Stimulated activated CD8-positive, alpha-beta memory T cell treated with anti-CD3 and anti-CD28 coated beads, Interleukin-2, amount 100 ng/mL, for 48 hours (primary cell): ENCODE measurements around the gene MORC2.

Experiments used
- DNase-seq, 2 donors: peaks; one replicate each; pipeline ENCODE4 v3.0.0-alpha.2; 2020; ENCODE audit warnings: low read depth in 2 of 2

MORC2 gene

GRCh38 chr22:30921108-30921507 lies 47.5 kb downstream of the MORC2 start:
- no peak for DNase-seq

GRCh38 chr22:30920407-30920806 lies 48.2 kb downstream of the MORC2 start:
- DNase-seq = peak; percentile 76 to 81

GRCh38 chr22:30919973-30920372 lies 48.6 kb downstream of the MORC2 start:
- no peak for DNase-seq

- no peak for DNase-seq
Observed at GRCh38 chr22:30918761-30919160, 49.8 kb downstream of the MORC2 start.

- no peak for DNase-seq
Observed at GRCh38 chr22:30910358-30910757, 58.2 kb downstream of the MORC2 start.

- no peak for DNase-seq
Observed at GRCh38 chr22:30909306-30909705, 59.3 kb downstream of the MORC2 start.

- no peak for DNase-seq
Observed at GRCh38 chr22:30908051-30908461, 60.5 kb downstream of the MORC2 start.

GRCh38 chr22:30906946-30907345 lies 61.6 kb downstream of the MORC2 start:
- DNase-seq = no peak

GRCh38 chr22:30906411-30906810 lies 62.2 kb downstream of the MORC2 start:
- DNase-seq = no peak

- DNase-seq = no peak
Observed at GRCh38 chr22:30905696-30906341, 62.8 kb downstream of the MORC2 start.

- no peak for DNase-seq
Observed at GRCh38 chr22:30903876-30904460, 64.6 kb downstream of the MORC2 start.

- no peak for DNase-seq
Observed at GRCh38 chr22:30902496-30903357, 65.8 kb downstream of the MORC2 start.

- no peak for DNase-seq
Observed at GRCh38 chr22:30894371-30894740, 74.2 kb downstream of the MORC2 start.

GRCh38 chr22:30893434-30894370 lies 74.9 kb downstream of the MORC2 start:
- no peak for DNase-seq

- no peak for DNase-seq
Observed at GRCh38 chr22:30892731-30893221, 75.8 kb downstream of the MORC2 start.

- no peak for DNase-seq
Observed at GRCh38 chr22:30892286-30892685, 76.3 kb downstream of the MORC2 start.

- no peak for DNase-seq
Observed at GRCh38 chr22:30891781-30892180, 76.8 kb downstream of the MORC2 start.

- no peak for DNase-seq
Observed at GRCh38 chr22:30891443-30891755, 77.2 kb downstream of the MORC2 start.

- peak; percentile 8 to 14 for DNase-seq
Observed at GRCh38 chr22:30890686-30891442, 77.7 kb downstream of the MORC2 start.

GRCh38 chr22:30889996-30890480 lies 78.5 kb downstream of the MORC2 start:
- no peak for DNase-seq
